Smooth muscle cell of trachea (primary cell): Measurements from ENCODE around the gene PCDHGA9. TPM values are rescaled to one million over a fixed set of nuclear protein-coding genes. Genes with fewer than 3 reads are reported as not detected.

Experiments
- total RNA-seq: library from RNA; depleted of rRNA; stranded (reverse); fragments of >200 nt; gene quantifications from 2 replicates; pipeline ENCODE4 v1.2.1, GENCODE V29; 2014

The PCDHGA9 gene
- 7.4 and 8.0 TPM in 2 replicates for total RNA-seq

GRCh38 chr5:141402553-141403243, at the start of gene PCDHGA9:
PCDHGA9 (plus strand) TSS chr5:141402778; CDS start chr5:141402953, 175 bp downstream.

DNA sequence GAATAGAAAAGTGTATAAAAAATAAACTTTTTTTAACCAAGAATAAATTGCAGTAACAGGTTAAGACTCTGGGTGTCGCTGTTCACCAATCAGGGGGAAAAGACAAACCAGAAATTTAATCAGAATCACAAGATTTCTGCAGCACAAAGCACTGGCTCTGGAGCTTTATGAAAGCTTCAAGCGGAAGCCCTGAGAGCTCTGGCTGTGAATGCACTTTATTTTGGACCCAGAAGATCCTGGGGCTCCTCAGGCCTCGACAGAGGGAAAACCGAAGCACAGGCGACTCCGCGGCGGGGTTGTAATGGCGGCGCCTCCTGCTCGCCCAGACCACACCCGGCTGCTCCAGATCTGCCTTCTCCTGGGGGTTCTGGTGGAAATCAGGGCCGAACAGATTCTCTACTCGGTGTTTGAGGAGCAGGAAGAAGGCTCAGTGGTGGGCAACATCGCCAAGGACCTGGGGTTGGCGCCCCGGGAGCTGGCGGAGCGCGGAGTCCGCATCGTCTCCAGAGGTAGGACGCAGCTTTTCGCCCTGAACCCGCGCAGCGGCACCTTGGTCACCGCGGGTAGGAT, 47.6 kb upstream of the PCDHGA9 start, which contains the start of gene PCDHGA4:
PCDHGA4 (plus strand) TSS at position 122 of the 570 bp plus-strand sequence; CDS start at position 209, 87 bp downstream.

DNA sequence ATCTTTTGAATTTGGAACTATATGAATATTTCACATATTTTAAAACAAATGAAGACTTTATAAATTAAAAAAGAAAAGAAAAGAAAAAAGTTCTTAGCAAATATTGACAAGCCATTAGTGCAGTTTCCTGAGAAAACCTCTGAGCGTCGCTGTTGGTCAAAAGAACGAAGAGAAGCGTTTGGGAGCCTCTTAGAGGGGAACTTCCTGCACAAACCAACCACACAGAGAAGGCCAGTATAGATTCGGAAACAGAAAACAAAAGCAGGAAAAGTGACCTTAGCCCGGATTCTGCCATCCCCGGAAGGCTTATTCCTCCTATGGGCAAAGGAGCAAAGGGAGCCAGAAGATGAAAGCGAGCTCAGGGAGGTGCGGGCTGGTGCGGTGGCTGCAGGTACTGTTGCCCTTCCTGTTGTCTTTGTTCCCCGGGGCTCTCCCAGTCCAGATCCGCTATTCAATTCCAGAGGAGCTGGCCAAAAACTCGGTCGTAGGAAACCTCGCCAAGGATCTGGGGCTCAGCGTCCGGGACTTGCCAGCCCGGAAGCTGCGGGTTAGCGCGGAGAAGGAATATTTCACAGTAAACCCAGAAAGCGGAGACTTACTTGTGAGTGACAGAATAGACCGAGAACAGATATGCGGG, 42.7 kb upstream of the PCDHGA9 start, which contains the start of gene PCDHGB2:
PCDHGB2 (plus strand) TSS at position 205 of the 637 bp plus-strand sequence; CDS start at position 347, 142 bp downstream.

DNA sequence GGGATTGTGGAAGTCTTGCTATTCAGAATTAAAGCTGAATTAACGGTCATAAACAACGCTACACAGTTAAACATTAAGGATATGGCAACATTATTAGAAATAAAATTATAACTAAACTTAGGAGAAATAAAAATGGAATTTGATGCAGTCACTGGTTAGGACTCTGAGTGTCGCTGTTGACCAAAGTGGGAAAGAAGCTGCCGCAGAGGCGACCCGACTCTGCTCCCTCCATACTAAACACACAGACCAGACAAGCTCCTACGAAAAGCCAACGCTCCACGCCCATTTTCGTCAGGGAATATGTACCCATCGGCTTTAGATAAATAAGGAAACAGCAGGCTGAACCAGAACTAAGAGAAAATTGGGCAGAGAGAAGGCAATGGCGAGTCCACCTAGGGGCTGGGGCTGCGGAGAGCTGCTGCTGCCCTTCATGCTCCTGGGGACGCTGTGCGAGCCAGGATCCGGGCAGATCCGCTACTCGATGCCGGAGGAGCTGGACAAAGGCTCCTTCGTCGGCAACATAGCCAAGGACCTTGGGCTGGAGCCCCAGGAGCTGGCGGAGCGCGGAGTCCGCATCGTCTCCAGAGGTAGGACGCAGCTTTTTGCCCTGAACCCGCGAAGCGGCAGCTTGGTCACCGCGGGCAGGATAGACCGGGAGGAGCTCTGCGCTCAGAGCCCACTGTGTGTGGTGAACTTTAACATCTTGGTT, 38.5 kb upstream of the PCDHGA9 start, which contains the start of gene PCDHGA5:
PCDHGA5 (plus strand) TSS at position 211 of the 709 bp plus-strand sequence; CDS start at position 380, 169 bp downstream.

DNA sequence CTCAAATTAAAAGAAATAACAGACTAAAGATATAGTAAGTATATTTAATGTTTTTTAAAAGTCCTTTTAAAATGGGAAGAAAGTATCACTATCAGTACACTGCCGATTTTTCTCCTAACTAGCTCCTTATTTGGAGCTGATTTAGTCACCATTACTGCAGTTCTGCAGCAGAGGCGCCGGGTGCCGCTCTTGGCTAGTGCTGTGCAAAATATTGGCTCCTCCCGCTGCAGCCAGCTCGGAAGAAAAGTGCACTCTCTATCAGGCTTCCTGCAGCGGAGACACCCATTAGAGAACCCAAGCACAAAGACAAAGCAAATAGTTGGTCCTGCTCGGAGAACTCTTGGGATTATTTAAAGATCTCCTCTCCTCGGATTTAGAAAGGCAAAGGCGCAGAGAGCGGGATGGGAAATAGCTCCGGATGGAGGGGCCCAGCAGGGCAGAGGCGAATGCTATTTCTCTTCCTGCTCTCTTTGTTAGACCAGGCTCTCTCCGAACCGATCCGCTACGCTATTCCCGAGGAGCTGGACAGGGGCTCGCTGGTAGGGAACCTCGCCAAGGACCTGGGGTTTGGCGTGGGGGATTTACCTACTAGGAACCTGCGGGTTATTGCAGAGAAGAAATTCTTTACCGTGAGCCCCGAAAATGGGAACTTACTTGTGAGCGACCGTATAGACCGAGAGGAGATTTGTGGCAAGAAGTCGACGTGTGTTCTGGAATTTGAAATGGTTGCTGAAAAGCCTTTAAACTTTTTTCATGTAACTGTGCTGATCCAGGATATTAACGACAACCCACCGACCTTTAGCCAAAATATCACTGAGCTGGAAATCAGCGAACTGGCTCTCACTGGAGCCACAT, 32.4 kb upstream of the PCDHGA9 start, which contains the start of gene PCDHGB3:
PCDHGB3 (plus strand) TSS at position 249 of the 855 bp plus-strand sequence; CDS start at position 402, 153 bp downstream.

DNA sequence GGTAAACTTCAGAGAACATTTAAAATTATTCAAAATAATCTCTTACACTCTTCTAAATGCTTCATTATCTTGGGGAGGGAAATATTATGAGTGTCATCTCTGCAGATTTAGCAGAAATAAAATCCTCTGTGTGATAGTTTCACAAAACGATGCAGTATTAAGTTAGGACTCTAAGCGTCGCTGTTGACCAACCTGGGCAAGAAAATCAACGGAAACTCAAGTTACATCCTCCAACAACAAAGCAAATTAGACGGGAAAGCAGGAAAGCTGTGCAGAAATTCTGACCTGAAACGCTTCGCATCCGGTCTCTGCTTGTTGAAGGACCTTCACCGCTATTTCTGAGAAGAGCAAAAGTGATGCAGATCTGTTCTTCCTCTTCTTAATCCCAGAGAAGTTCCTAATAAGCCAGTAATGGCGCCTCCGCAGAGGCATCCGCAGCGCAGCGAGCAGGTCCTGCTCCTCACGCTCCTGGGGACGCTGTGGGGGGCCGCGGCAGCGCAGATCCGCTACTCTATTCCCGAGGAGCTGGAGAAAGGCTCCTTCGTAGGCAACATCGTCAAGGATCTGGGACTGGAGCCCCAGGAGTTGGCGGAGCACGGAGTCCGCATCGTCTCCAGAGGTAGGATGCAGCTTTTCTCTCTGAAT, 28.8 kb upstream of the PCDHGA9 start, which contains the start of gene PCDHGA6:
PCDHGA6 (plus strand) TSS at position 219 of the 645 bp plus-strand sequence; CDS start at position 412, 193 bp downstream.

DNA sequence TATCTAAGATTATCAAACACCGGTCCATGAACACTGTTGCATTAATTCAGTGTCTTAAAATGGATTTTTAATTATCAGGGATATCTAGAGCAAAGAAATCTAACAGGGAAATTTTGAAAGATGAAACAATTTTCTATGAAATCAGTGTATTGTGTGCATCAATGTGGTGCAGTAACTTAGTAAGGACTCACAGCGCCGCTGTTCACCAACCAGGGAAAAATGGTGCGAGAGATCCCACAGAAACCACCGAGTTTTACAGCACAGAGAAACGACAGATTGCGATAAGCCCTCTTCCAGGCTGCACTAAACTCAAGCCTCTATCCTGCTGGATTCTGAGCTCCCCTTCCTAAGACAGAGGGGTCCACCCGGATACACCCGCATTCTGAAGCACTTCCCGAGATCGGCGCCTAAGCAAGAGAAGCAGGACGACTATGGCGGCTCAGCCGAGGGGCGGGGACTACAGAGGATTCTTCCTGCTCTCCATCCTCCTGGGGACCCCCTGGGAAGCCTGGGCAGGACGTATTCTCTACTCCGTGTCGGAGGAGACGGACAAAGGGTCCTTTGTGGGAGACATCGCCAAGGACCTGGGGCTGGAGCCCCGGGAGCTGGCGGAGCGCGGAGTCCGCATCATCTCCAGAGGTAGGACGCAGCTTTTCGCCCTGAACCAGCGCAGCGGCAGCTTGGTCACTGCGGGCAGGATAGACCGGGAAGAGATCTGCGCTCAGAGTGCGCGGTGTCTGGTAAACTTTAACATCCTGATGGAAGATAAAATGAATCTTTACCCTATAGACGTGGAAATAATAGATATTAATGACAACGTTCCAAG, 19.9 kb upstream of the PCDHGA9 start, which contains the start of gene PCDHGA7:
PCDHGA7 (plus strand) TSS at position 274 of the 826 bp plus-strand sequence; CDS start at position 432, 158 bp downstream.

GRCh38 chr5:141387557-141388311, 14.8 kb upstream of the PCDHGA9 start, which contains the start of gene PCDHGB4:
PCDHGB4 (plus strand) TSS chr5:141387698; CDS start chr5:141387885, 187 bp downstream.

GRCh38 chr5:141392429-141393198, 10.0 kb upstream of the PCDHGA9 start, which contains the start of gene PCDHGA8:
PCDHGA8 (plus strand) TSS chr5:141392633; CDS start chr5:141392814, 181 bp downstream.

DNA sequence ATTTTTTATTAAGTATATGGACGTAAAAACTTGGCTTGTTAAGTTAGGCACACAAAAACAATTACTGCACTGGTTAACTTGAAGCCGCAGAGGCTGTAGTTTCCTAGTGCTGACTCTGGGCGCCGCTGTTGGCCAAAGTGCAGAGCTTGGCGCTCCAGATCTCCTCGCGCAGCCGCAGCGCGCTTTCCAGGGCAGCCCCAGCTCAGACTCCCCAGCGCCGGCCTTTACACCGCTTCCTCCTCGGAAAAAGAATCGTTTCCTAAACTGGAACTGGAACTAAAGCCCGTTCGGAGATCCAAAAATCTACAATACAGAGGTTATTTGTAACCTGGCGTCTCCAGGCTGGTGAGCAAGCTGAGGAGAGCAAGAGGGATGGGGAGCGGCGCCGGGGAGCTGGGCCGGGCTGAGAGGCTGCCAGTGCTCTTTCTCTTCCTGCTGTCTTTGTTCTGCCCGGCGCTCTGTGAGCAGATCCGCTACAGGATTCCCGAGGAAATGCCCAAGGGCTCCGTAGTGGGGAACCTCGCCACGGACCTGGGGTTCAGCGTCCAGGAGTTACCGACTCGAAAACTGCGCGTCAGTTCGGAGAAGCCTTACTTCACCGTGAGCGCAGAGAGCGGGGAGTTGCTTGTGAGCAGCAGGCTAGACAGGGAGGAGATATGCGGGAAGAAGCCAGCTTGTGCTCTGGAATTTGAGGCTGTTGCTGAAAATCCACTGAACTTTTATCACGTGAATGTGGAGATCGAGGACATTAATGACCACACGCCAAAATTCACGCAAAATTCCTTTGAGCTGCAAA, 4.6 kb upstream of the PCDHGA9 start, which contains the start of gene PCDHGB5:
PCDHGB5 (plus strand) TSS at position 192 of the 796 bp plus-strand sequence; CDS start at position 373, 181 bp downstream.

DNA sequence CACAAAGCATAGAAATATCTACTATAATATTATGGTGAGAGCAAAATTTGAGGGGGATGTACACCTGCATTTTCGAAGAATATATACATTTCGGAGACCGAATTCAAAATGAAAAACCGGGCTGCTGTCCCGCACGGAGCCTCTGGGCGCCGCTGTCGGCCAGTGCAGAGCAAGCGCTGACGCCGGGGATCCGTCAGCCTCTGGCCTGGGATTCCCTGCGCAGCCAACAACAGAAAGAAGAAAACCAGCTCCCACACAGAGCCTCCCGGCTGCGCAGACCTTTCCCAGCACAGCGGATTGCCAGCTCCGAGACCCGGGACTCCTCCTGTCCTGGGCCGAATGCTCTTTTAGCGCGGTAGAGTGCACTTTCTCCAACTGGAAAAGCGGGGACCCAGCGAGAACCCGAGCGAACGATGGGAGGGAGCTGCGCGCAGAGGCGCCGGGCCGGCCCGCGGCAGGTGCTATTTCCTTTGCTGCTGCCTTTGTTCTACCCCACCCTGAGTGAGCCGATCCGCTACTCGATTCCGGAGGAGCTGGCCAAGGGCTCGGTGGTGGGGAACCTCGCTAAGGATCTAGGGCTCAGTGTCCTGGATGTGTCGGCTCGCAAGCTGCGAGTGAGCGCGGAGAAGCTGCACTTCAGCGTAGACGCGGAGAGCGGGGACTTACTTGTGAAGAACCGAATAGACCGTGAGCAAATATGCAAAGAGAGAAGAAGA, 5.4 kb downstream of the PCDHGA9 start, which contains the start of gene PCDHGB6:
PCDHGB6 (plus strand) TSS at position 232 of the 716 bp plus-strand sequence; CDS start at position 414, 182 bp downstream.

GRCh38 chr5:141412854-141413539, 10.4 kb downstream of the PCDHGA9 start, which contains the start of gene PCDHGA10:
PCDHGA10 (plus strand) TSS chr5:141412987; CDS start chr5:141413176, 189 bp downstream.

GRCh38 chr5:141417494-141418172, 15.1 kb downstream of the PCDHGA9 start, which contains the start of gene PCDHGB7:
PCDHGB7 (plus strand) TSS chr5:141417677; CDS start chr5:141417860, 183 bp downstream.

GRCh38 chr5:141420855-141421488, 18.4 kb downstream of the PCDHGA9 start, which contains the start of gene PCDHGA11:
PCDHGA11 (plus strand) TSS chr5:141421051; CDS start chr5:141421228, 177 bp downstream.

